ENCODE results near the gene CSNK2B.
"Not testable (repeated sequence)": the region's sequence is repeated elsewhere in the genome, so short reads cannot be mapped to it uniquely, and the experiment has no call there.

The CSNK2B gene

DNA sequence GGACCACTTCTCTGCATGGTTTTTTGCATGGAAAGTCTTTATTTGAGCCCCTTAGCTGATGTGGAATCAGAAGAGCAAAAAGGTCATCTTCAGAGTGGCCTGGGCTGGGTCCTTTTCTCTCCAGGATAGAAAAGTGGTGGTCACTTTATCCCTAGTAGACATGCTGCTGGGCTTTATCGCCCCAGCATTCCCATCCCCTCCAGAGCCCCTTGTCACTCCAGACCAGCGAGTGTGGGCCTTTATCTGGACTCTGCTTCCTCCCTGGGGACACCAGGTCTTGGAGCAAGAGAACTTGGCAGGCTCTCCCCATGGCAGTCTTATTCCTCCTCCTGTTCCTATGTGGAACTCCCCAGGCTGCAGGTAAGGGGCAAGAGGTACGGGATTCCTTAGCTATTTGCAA is 40.7 kb downstream of the CSNK2B start, which contains the start of gene LY6G6F:
LY6G6F (plus strand) TSS at position 268 of the 400 bp plus-strand sequence; CDS start at position 309, 41 bp downstream.
- no peak for DNase-seq (ENCODE audit: low read depth)

DNA sequence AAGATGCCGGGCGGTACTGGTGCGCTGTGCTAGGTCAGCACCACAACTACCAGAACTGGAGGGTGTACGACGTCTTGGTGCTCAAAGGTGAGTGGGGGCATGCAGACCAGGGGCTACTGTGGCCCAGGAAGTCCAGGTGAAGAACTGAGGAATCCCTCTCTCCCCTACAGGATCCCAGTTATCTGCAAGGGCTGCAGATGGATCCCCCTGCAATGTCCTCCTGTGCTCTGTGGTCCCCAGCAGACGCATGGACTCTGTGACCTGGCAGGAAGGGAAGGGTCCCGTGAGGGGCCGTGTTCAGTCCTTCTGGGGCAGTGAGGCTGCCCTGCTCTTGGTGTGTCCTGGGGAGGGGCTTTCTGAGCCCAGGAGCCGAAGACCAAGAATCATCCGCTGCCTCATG is 41.8 kb downstream of the CSNK2B start:
- DNase-seq (ENCODE audit: low read depth), result no peak
- no peak overlapping the region for H3K4me3 ChIP-seq (ENCODE audit: low read depth, low read length)
- TF ChIP-seq, protein P1, sequence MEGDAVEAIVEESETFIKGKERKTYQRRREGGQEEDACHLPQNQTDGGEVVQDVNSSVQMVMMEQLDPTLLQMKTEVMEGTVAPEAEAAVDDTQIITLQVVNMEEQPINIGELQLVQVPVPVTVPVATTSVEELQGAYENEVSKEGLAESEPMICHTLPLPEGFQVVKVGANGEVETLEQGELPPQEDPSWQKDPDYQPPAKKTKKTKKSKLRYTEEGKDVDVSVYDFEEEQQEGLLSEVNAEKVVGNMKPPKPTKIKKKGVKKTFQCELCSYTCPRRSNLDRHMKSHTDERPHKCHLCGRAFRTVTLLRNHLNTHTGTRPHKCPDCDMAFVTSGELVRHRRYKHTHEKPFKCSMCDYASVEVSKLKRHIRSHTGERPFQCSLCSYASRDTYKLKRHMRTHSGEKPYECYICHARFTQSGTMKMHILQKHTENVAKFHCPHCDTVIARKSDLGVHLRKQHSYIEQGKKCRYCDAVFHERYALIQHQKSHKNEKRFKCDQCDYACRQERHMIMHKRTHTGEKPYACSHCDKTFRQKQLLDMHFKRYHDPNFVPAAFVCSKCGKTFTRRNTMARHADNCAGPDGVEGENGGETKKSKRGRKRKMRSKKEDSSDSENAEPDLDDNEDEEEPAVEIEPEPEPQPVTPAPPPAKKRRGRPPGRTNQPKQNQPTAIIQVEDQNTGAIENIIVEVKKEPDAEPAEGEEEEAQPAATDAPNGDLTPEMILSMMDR (IDR thresholded peaks at IDR 0.05; ENCODE audit: insufficient read depth, low read depth, low read length, missing control alignments), result no peak

More for the DNA sequence above, 40.7 kb downstream of the CSNK2B start, which contains the start of gene LY6G6F:
- TF ChIP-seq, protein P1 (IDR thresholded peaks at IDR 0.05; ENCODE audit: insufficient read depth, low read depth, low read length, missing control alignments), result no peak
- no peak within 1 kb of the TSS for H3K4me3 ChIP-seq (ENCODE audit: low read depth, low read length)

DNA sequence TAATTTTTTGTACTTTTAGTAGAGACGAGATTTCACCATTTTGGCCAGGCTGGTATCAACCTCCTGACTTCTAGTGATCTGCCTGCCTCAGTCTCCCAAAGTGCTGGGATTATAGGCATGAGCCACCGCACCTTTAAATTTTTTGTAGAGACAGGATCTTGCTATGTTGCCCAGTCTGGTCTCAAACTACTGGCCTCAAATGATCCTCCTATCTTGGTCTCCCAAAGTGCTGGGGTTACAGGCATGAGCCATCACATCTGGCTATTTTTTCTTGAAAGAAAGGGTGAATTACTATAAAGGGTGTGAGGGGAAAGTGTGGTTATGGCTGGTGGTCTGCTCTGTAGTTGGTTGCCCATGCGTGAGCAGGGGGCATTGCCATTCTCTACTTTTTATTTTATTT is 42.3 kb downstream of the CSNK2B start:
- TF ChIP-seq, protein P1 (IDR thresholded peaks at IDR 0.05; ENCODE audit: insufficient read depth, low read depth, low read length, missing control alignments), result no peak
- no peak for DNase-seq (ENCODE audit: low read depth)
- no peak overlapping the region for H3K4me3 ChIP-seq (ENCODE audit: low read depth, low read length)

DNA sequence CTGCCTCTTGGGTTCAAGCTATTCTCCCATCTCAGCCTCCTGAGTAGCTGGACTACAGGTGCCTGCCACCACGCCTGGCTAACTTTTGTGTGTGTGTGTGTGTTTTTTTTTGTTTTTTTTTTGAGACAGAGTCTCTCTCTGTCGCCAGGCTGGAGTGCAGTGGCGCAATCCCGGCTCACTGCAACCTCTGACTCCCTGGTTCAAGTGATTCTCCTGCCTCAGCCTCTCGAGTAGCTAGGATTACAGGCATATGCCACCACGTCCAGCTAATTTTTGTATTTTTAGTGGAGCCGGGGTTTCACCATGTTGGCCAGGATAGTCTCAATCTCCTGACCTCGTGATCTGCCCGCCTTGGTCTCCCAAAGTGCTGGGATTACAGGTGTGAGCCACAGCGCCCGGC is 43.3 kb downstream of the CSNK2B start:
- DNase-seq (ENCODE audit: low read depth), result not testable (repeated sequence)

GRCh38 chr6:31710523-31711219 is 44.8 kb downstream of the CSNK2B start:
- DNase-seq (ENCODE audit: low read depth), result no peak
- H3K4me3 ChIP-seq (ENCODE audit: low read depth, low read length), result no peak overlapping the region
- TF ChIP-seq, protein P1 (IDR thresholded peaks at IDR 0.05; ENCODE audit: insufficient read depth, low read depth, low read length, missing control alignments), result no peak

More for the DNA sequence above, 43.3 kb downstream of the CSNK2B start:
- not testable (repeated sequence) for H3K4me3 ChIP-seq (ENCODE audit: low read depth, low read length)

DNA sequence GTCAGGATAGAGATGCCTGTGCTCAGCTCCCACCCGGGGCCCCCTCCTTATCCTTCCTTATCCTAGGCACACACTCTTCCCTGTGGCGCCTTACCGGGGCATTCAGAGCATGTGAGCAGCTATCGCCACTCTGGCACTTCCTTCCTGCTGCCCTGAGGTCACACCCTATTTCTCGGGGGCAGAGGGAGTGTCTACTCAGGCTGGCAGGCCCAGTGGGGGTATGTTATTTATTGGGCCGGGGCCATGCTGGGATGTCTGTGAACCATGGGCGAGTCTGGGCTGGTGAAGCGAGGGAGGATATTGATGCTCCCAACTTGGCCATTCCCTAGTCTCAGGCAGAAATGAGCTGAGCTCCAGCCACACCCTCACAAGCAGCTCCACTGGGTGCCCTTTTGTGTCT is 45.4 kb downstream of the CSNK2B start:
- H3K4me3 ChIP-seq (ENCODE audit: low read depth, low read length), result no peak overlapping the region

DNA sequence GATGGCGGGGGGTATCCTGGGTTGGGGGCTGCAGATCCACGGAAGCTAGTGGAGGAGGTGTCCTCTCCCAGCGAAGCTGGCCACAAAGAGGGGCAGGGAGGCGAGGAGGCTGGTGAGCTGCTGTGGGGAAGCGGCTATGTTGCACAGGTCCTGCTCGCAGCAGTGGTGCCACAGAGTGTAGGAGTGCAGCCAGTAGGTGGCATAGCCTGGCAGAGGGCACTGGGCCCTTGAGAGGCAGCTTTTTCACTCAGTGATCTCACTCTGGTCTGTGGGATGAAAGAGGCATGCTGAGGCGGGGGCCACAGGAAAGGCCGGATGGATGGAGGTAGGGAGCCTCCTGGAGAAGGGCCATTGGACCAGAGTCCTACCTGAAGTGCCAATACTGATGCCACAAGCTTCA is 46.4 kb downstream of the CSNK2B start:
- DNase-seq (ENCODE audit: low read depth), result no peak
- TF ChIP-seq, protein P1 (IDR thresholded peaks at IDR 0.05; ENCODE audit: insufficient read depth, low read depth, low read length, missing control alignments), result peak; percentile 21
- H3K4me3 ChIP-seq (ENCODE audit: low read depth, low read length), result no peak overlapping the region

More for the DNA sequence above, 45.4 kb downstream of the CSNK2B start:
- TF ChIP-seq, protein P1 (IDR thresholded peaks at IDR 0.05; ENCODE audit: insufficient read depth, low read depth, low read length, missing control alignments), result no peak
- no peak for DNase-seq (ENCODE audit: low read depth)

All from GM12865 (cell line).